GM12892 (cell line): Measurements from ENCODE around the gene SERBP1.
"Not testable (repeated sequence)": the region's sequence is repeated elsewhere in the genome, so short reads cannot be mapped to it uniquely, and the experiment has no call there.

Experiments used
- POLR2A ChIP-seq: IDR thresholded peaks from 2 replicates; pipeline ENCODE4 v1.6.1; 2011; ENCODE audit warnings: low read depth, low read length, control low read depth
- TAF1 ChIP-seq: IDR thresholded peaks from 2 replicates; pipeline ENCODE4 v1.6.1; 2011; ENCODE audit warnings: low read depth, mild to moderate bottlenecking, control low read depth, low read length, borderline replicate concordance

GRCh38 chr1:67446014-67446413 is 15.8 kb upstream of the SERBP1 start:
- TF ChIP-seq POLR2A, TAF1: not testable (repeated sequence)
